Measurements from ENCODE around the gene PSMC1.

GRCh38 chr14:90301122-90301521 lies 44.8 kb downstream of the PSMC1 start:
- TF ChIP-seq CTCF (conservative IDR thresholded peaks at IDR 0.05 in 1 of 2, IDR thresholded peaks at IDR 0.05 in 1 of 2; ENCODE audit: extremely low read depth in 1 of 2, insufficient read depth in 1 of 2, low read depth in 1 of 2, low read length in 2 of 2): no peak
- no peak for TF ChIP-seq EZH2 (IDR thresholded peaks at IDR 0.05; ENCODE audit: borderline replicate concordance, low read length)

Measured in mammary epithelial cell (primary cell).